Erythroblast (primary cell): Measurements from ENCODE around the gene NYAP2.

ENCODE experiments used
- GATA1 ChIP-seq: IDR thresholded peaks from 2 replicates; pipeline ENCODE4 v1.6.1; 2011; ENCODE audit warnings: low read depth, mild to moderate bottlenecking, control low read depth, low read length, moderate library complexity
- POLR2A ChIP-seq: IDR thresholded peaks from 2 replicates; pipeline ENCODE4 v1.6.1; 2011; ENCODE audit warnings: mild to moderate bottlenecking, low read length

- TF ChIP-seq POLR2A (no peak), GATA1 (no peak)
Observed at GRCh38 chr2:225414902-225415301, 15.4 kb downstream of the NYAP2 start.
